ENCODE measurements around the gene SEMA3A. TPM values are rescaled to one million over a fixed set of nuclear protein-coding genes. Genes with fewer than 3 reads are reported as not detected.
A peak's percentile ranks its signal among the peaks of the same experiment; 100 is the strongest.
"Not testable (repeated sequence)": the region's sequence is repeated elsewhere in the genome, so short reads cannot be mapped to it uniquely, and the experiment has no call there.

SEMA3A gene
- total RNA-seq (2014; rRNA removed; shearing (Covaris generic)) = 36.5 and 48.4 TPM in 2 replicates
- 24.5 and 25.3 TPM in 2 replicates for polyA plus RNA-seq (2016; fragmentation: Nextera tagmentation; extraction: Ambion mirVana)

DNA sequence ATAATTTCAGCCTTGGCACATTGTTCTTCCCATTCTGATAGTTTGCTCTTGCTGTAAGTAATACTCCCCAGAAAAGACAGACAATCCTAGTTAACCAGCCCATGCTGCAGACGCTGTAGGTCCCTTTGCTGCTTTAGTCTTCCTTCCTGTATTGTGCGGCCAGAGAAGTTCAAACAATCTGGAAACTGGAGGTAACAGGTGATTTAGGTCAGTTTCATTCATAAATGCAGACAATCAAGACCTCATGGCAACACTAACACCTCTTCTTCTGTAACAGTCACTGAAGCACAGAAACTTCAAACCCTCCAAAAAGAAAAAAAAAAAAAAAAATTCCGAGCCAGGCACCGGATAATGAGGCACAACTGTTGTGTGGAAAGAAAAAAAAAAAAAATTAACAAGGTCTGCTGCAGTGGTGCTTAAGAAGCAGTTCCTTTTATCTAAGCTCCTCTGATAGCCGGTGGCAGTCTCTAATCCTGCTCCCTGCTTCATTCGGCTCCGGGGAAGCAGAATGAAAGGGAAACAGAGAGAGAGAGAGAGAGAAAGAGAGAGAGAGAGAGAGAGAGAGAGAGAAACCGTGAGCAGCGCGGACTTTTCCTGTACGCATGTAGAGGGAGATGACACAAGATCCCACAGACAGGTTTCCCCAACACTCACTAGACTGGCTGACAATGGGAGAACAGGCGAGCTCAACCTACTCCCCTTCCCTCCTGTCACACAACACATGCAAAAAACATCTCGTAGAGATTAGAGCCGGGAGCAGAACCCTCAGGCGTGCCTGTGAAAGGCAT is at the start of gene SEMA3A:
Gene SEMA3A (minus strand): TSS at position 306 of the 788 bp plus-strand sequence. CDS start 203 bp downstream, at position 103.
- H3F3A ChIP-seq (ENCODE audit: insufficient read depth) = peaks cover 30% of the 10 kb centered on the region; the same call in 1 of the 2 replicates
- H3K9me2 ChIP-seq (ENCODE audit: insufficient read depth) = no peaks in the 10 kb centered on the region
- H3K4me3 ChIP-seq = peak within 1 kb of the TSS; percentile 92
- peak; percentile 84 for DNase-seq
- no peaks in the 10 kb centered on the region for H4K20me1 ChIP-seq (ENCODE audit: insufficient read depth)
- TF ChIP-seq EZH2 (IDR thresholded peaks at IDR 0.05; ENCODE audit: insufficient read depth, poor library complexity, severe bottlenecking) = no peak
- TF ChIP-seq EZH2phosphoT487 (IDR thresholded peaks at IDR 0.05; ENCODE audit: insufficient read depth, low read depth) = no peak
- H3K79me2 ChIP-seq (ENCODE audit: insufficient read depth) = peaks cover 57% of the 10 kb centered on the region
- no peaks in the 10 kb centered on the region for H3K9me3 ChIP-seq (ENCODE audit: low read depth)
- H3K36me3 ChIP-seq (ENCODE audit: low read depth) = no peaks in the 10 kb centered on the region
- in situ Hi-C loops (cut with MboI) = loop anchor here (10.0 kb wide), 1 partner anchor 830 kb away; no protein-coding TSS in a partner anchor
- H3K4me2 ChIP-seq (ENCODE audit: unreplicated experiment) = peak within 1 kb of the TSS; percentile 90
- H3K27me3 ChIP-seq (replicated peaks; ENCODE audit: insufficient read depth) = no peaks in the 10 kb centered on the region
- H3K9ac ChIP-seq = peak within 1 kb of the TSS; percentile 81
- H3K4me1 ChIP-seq (ENCODE audit: insufficient read depth) = peaks cover 45% of the 10 kb centered on the region
- H3K27ac ChIP-seq = peak within 1 kb of the TSS; percentile 47
- peak within 1 kb of the TSS; percentile 91 for H2AFZ ChIP-seq
- WGBS, 2 experiments (ENCODE audit: low coverage in 1 of 2, low lambda C conversion rate in 2 of 2, missing lambda C conversion rate in 2 of 2) = 1% methylated on average over 15 of the region's 15 CpGs

GRCh38 chr7:84243037-84243436 is 48.4 kb upstream of the SEMA3A start:
- 92 to 93% methylated on average over 6 of the region's 6 CpGs for WGBS, 2 experiments (ENCODE audit: low coverage in 1 of 2, low lambda C conversion rate in 2 of 2, missing lambda C conversion rate in 2 of 2)
- H3K27me3 ChIP-seq (replicated peaks; ENCODE audit: insufficient read depth); H3K9me2 ChIP-seq (ENCODE audit: insufficient read depth); H3K79me2 ChIP-seq (ENCODE audit: insufficient read depth); H3K9ac ChIP-seq; H3F3A ChIP-seq (ENCODE audit: insufficient read depth); H3K36me3 ChIP-seq (ENCODE audit: low read depth); H3K4me1 ChIP-seq (ENCODE audit: insufficient read depth); H3K4me3 ChIP-seq; H3K4me2 ChIP-seq (ENCODE audit: unreplicated experiment); H4K20me1 ChIP-seq (ENCODE audit: insufficient read depth); H2AFZ ChIP-seq; H3K27ac ChIP-seq; DNase-seq; H3K9me3 ChIP-seq (ENCODE audit: low read depth); in situ Hi-C loops (cut with MboI): not testable (repeated sequence)

DNA sequence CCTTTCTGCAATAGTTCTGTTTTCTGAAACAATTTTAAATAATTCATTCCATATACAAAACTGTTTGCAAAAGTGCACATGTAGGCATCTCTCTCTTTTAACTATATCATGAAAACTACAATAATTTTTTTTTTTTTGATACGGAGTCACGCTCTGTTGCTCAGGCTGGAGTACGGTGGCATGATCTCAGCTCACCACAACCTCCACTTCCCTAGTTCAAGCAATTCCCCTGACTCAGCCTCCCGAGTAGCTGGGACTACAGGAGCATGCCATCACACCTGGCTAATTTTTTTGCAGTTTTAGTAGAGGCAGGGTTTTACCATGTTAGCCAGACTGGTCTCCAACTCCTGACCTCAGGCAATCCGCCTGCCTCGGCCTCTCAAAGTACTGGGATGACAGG is 44.0 kb upstream of the SEMA3A start:
- H3K4me1 ChIP-seq (ENCODE audit: insufficient read depth) = peaks cover 23% of the 10 kb centered on the region
- peak overlapping the region; percentile 72; the same call in 1 of the 2 replicates for H3K27ac ChIP-seq
- TF ChIP-seq EZH2phosphoT487 (IDR thresholded peaks at IDR 0.05; ENCODE audit: insufficient read depth, low read depth) (no peak), EZH2 (IDR thresholded peaks at IDR 0.05; ENCODE audit: insufficient read depth, poor library complexity, severe bottlenecking) (no peak)

GRCh38 chr7:84237533-84238173 is 43.1 kb upstream of the SEMA3A start:
- peak; percentile 93 for DNase-seq
- Histone ChIP-seq H3K9me3 (ENCODE audit: low read depth) (no peaks in the 10 kb centered on the region), H2AFZ (no peak overlapping the region), H3K27me3 (replicated peaks; ENCODE audit: insufficient read depth) (no peaks in the 10 kb centered on the region), H3K4me3 (no peak overlapping the region), H3K27ac (peak overlapping the region; percentile 72), H3K4me2 (ENCODE audit: unreplicated experiment) (peak overlapping the region; percentile 27), H3K4me1 (ENCODE audit: insufficient read depth) (peaks cover 29% of the 10 kb centered on the region), H3K36me3 (ENCODE audit: low read depth) (no peaks in the 10 kb centered on the region), H3K9ac (no peak overlapping the region), H3K9me2 (ENCODE audit: insufficient read depth) (no peaks in the 10 kb centered on the region), H3K79me2 (ENCODE audit: insufficient read depth) (no peaks in the 10 kb centered on the region), H4K20me1 (ENCODE audit: insufficient read depth) (no peaks in the 10 kb centered on the region), H3F3A (ENCODE audit: insufficient read depth) (peaks cover 31% of the 10 kb centered on the region)
- in situ Hi-C loops (cut with MboI) = no loop called here
- no peak for TF ChIP-seq EZH2 (IDR thresholded peaks at IDR 0.05; ENCODE audit: insufficient read depth, poor library complexity, severe bottlenecking)
- TF ChIP-seq EZH2phosphoT487 (IDR thresholded peaks at IDR 0.05; ENCODE audit: insufficient read depth, low read depth) = no peak
- 0% methylated on average over 1 of the region's 1 CpG for WGBS, 2 experiments (ENCODE audit: low coverage in 1 of 2, low lambda C conversion rate in 2 of 2, missing lambda C conversion rate in 2 of 2)

More for the DNA sequence above, 44.0 kb upstream of the SEMA3A start:
- Histone ChIP-seq H3F3A (ENCODE audit: insufficient read depth) (peaks cover 25% of the 10 kb centered on the region), H3K4me3 (no peak overlapping the region), H3K79me2 (ENCODE audit: insufficient read depth) (no peaks in the 10 kb centered on the region), H3K9ac (no peak overlapping the region), H3K36me3 (ENCODE audit: low read depth) (no peaks in the 10 kb centered on the region), H2AFZ (no peak overlapping the region), H3K4me2 (ENCODE audit: unreplicated experiment) (no peak overlapping the region), H3K27me3 (replicated peaks; ENCODE audit: insufficient read depth) (no peaks in the 10 kb centered on the region), H4K20me1 (ENCODE audit: insufficient read depth) (no peaks in the 10 kb centered on the region), H3K9me2 (ENCODE audit: insufficient read depth) (no peaks in the 10 kb centered on the region), H3K9me3 (ENCODE audit: low read depth) (no peaks in the 10 kb centered on the region)
- in situ Hi-C loops (cut with MboI) = no loop called here
- 95 to 97% methylated on average over 6 of the region's 6 CpGs for WGBS, 2 experiments (ENCODE audit: low coverage in 1 of 2, low lambda C conversion rate in 2 of 2, missing lambda C conversion rate in 2 of 2)
- DNase-seq = no peak

Measured in GM23248 (cell line).